Activated CD4-positive, alpha-beta T cell treated with anti-CD3 and anti-CD28 coated beads, Interleukin-2, Interleukin-6, amounts not matched to agents 100 ng/mL and 50 ng/mL, durations not matched to agents 16 hours and 8 hours (primary cell): ENCODE results near the gene FBLN2.

Experiments used
- DNase-seq: peaks from one replicate; pipeline ENCODE4 v3.0.0-alpha.2; 2020

Gene FBLN2

DNA sequence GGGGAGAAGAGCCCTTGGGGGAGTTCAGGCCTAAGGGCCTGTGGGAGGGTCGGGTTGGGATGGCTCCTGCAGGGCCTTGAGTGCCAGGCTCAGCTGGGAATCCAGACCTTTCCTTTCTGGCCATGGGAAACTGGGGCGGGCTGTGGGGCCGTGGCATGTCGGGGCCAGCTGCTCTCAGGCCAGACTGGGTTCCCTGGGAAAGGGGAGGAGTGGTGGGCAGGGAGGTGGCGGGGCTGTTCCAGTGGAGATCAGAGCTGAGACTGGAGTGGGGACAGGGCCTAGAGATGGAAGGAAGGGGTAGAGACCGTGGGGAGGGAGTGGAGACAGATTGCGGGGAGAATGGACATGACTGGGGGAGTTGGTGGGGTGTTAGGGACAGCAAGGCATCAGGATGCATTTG, 20.3 kb downstream of the FBLN2 start:
- DNase-seq = no peak

- DNase-seq = no peak
Observed at GRCh38 chr3:13569641-13570390, 20.9 kb downstream of the FBLN2 start.

DNA sequence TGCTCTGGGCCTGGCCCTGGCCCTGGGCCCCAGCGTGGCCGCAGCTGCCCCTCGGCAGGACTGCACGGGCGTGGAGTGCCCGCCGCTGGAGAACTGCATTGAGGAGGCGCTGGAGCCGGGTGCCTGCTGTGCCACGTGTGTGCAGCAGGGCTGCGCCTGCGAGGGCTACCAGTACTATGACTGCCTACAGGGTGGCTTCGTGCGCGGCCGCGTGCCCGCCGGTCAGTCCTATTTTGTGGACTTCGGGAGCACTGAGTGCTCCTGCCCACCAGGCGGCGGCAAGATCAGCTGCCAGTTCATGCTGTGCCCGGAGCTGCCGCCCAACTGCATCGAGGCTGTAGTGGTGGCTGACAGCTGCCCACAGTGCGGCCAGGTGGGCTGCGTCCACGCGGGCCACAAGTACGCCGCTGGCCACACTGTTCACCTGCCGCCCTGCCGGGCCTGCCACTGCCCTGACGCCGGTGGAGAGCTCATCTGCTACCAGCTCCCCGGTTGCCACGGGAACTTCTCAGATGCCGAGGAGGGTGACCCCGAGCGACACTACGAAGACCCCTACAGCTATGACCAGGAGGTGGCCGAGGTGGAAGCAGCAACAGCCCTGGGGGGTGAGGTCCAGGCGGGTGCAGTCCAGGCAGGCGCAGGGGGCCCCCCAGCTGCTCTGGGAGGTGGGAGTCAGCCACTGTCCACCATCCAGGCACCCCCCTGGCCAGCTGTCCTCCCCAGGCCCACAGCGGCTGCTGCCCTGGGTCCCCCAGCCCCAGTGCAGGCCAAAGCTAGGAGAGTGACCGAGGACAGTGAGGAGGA, 21.7 kb downstream of the FBLN2 start:
- no peak for DNase-seq

GRCh38 chr3:13571264-13571663, 22.3 kb downstream of the FBLN2 start:
- no peak for DNase-seq

DNA sequence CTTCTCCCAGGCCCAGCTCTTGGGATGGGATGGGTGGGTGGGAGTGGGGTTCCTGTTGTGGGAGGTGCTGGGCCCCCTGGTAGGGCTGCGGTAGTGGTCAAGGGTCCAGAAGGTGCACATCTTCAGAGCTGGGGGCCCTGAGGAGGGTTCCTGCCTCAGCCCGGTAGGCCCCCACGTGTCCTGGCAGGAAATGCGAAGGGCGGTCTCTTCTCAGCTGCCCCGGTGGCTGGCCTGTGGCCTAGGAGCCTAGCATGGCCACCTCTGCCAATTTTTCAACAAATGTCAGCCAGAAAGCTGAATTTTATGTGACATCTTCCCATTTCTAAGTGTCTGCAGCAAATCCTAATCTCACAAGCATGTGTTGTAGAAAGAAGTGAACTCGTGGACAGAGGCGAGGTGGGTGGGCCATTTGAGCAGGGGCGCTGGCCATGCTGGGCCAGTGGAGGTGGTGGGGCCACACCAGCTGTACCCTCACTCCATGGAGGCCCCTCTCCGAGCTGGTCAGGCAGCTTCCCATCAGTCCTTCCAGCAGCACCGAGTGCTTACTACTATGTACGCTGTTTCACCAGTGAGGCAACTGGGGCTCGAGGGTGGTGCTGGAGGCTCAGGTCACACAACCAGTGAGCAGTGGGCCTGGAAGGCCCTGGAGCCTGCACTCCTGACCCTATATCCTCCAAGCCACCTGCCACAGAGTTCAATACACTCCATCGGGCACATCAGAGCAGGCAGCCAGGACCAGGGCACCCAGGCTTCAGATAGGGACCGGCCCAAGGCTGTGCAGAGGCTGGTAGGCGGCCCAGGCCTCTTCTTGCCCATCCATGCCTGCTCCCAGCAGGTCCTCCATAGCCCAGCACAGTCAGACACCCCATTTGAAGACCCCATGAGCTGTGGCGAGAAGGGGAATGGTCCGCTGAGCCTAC, 23.2 kb downstream of the FBLN2 start:
- no peak for DNase-seq

DNA sequence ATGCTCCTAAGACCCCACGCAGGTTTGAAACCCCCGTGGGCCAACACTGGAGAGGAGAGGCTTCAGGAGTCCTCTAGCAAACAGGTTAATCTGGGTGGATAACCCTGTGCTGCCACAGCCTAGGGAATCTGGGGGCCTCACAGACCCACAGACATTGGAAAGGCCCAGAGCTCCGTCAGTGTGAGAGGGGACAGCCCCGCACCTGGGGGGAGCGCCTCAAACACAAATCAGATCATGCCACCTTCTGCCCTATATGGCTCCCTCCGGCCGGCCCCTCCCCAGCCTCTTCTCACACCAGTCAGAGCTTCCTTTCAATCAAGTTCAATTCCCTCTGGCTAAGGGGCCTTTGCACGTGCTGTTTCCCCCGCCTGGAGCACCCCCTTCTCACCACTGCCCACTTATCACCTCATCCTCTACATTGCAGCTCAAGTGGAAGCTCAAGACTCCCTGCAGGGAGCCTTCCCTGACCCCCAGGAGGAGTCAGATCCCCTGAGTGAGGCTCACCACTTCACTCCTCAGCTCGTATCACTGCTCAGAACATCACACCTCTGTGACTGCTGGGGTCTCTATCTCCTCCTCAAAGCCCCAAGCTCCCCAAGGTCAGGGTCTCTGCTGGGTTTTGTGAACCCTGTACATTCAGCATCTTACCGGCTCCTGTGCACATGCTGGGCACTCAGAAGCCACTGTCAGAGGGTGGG, 24.1 kb downstream of the FBLN2 start:
- no peak for DNase-seq

DNA sequence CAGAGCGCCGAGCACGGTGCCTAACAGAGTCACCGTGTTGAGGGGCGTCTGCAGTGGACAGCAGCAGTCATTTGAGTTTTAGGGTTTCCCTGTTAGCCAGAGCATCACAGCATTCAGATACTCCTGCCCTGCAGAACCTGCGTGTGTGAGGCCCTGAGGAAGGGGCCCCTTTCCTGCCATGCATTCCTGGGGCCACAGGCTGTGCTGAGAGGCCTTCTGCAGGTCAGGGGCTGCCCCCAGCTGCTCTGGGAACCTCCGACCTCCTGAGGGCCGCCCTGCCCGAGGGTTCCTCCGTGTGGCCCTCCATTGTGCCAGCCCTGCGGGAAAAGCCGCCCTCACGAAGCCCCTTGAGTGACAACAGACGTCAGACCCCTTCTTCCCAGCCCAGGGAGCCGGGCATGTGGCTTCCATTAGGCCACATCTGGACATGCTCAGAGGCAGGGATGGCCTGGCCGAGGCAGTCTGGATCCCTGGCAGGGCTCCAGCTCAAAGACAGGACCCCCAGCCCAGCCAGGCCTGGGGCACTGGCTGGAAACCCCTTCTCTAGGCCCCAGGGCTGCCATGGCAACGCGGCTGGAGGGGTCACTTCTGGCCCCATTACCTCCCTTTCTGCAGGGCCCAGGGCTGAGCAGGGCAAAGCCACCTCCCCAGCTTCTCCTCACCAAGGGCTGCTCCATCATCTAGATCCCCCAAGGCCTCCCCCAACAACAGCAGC, 25.3 kb downstream of the FBLN2 start:
- no peak for DNase-seq

GRCh38 chr3:13574798-13575451, 26.0 kb downstream of the FBLN2 start:
- peak; percentile 21 for DNase-seq

- DNase-seq = no peak
Observed at GRCh38 chr3:13575459-13576061, 26.6 kb downstream of the FBLN2 start.

DNA sequence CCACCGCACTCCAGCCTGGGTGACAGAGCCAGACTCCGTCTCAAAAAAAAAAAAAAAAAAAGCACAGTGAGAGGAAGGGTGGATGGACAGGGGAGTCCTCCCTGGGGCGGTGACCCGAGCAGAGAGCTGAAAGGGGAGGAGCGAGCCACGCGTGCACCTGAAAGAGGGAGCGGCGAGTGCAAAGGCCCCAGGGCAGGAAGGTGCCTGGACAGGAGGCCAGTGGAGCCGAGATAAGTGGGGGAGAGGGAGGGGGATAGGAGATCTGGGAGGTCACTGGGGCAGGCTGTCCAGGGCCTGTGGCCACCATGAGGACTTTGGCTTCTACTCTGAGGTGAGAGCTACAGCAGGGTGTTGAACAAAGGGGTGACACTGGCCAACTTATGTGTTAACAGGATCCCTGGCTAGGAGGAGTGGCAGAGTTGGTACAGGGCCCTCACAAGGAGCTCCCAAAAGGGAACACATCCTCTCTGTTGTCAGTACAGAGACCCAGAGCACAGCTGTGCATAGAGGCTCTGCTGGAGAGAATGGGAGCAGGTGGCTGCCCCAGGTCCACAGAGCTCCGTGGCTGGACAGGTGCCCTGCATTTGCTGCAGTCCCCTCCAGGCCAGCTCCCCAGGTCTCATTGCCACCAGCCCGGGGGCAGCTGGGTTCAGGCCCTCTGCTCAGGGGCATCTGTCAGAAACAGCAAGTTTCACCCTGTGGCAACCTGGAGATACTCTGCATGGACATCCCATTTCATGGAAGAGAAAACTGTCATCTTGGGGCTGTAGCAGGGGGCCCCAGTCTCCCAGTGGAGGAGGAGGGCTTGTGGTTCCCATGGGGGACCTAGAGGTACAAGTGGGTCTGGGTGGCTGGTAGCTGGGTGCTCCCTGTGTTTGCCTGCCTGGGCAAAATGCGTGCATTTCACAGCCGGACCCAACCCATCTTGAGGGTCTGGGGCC, 28.5 kb downstream of the FBLN2 start:
- DNase-seq = no peak

DNA sequence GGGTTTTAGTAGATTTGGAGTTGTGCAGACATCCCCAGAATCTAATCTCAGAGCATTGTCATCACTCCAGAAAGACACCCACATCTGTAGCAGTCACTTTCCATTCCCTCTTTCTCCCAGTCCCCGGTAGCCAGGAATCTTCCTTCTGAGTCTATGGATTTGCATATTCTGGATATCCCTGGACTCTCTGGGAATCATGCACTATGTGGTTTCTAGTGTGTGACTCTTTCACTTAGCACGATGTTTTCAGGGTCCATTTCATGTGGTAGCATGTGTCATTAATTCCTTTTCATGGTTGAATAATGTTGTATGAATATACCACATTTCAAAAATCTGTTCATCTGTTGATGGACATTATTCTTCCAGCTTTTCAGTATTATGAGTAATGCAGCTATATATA, 29.3 kb downstream of the FBLN2 start:
- DNase-seq = no peak

- DNase-seq = no peak
Observed at GRCh38 chr3:13579063-13579462, 30.1 kb downstream of the FBLN2 start.

- DNase-seq = no peak
Observed at GRCh38 chr3:13580256-13581023, 31.5 kb downstream of the FBLN2 start.

DNA sequence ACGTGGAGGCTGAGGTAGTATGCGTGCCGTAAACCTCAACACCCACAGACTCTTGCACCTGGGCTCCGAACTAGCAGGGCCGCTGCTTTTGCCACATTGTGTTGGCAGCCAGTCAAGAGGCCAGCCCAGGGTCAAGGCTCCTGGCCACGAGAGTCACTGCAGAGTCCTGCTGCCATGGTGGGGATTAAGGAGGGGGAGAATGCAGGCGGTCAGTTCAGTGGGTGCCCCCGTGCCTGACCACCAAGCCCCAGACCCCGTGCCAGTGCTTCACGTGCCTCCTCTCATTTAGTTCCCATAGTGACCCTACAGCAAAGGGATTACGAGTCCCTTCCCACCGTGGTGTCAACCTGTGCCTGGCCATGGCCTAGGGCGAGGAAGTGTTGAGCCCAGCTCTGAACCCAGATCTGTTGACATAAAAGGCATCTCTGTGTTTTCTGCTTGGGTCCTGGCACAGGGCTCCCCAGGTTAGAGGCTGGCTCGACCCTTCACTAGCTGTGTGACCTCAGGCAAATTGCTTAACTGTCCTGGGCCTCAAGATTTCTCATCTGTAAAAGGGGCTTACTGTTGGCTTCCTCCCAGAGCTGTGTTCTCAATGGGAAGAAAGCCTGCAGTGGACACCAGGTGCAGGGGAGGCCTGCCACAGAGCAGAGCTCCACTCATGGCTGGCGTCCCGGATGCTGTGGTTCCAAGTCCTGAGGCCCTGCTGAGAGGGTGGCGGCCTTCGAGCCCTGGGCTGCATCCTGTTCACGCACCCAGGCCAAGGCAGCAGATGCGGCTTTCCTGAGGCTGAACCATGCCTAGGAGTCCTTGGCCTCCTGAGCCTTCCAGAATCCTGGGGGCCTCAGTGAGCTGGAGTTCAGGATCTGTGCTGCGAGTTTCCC, 32.8 kb downstream of the FBLN2 start:
- no peak for DNase-seq

- no peak for DNase-seq
Observed at GRCh38 chr3:13582366-13583250, 33.7 kb downstream of the FBLN2 start.

GRCh38 chr3:13583251-13584180, 34.6 kb downstream of the FBLN2 start:
- DNase-seq = no peak
